ENCODE results near the gene DEDD2. TPM values are rescaled to one million over a fixed set of nuclear protein-coding genes. Genes with fewer than 3 reads are reported as not detected.

DEDD2 gene
- total and polyA plus RNA-seq, 10 of the 15 experiments (the other 5 are each of a cell fraction or from before 2014, with no cell fraction given) = 2.5 to 24.7 (median 17.6) TPM

DNA sequence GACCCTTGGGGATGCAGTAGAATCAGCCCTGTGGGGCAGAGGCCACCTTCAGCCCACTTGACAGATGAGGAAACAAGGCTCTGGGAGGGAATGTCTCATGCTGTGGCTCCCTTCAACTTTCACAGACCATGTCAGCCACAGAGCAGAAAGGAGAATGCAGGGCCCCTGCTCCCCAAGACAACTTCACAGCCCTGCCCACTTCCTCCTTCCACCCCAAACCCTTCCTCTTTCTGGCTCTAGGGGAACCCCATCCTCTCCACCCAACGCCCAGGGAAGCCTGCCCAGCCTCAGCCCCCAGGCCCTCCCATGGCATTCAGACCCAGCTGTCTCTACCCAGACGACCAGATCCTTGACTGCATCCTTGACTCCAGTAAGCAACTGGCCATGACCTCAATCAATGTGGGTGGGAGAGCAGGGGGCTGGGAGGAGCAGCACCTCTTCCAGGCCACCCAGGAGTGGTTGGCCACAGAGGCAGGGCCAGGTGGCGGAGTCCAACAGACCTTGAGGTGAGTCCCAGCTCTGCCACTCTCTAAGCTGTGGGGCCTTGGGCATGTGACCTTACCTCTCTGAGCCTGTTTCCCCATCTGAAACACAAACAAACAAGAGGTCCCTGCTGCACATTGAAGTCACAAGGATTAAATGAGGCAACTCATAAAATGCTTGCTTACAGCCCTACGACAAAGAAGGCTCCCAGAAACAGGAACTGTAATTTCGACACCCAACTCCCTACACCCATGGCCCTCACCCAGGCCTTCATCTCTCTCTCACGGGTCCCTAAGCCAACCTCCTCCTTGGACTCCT is 15.8 kb downstream of the DEDD2 start (continued):
- TF ChIP-seq, protein P1, sequence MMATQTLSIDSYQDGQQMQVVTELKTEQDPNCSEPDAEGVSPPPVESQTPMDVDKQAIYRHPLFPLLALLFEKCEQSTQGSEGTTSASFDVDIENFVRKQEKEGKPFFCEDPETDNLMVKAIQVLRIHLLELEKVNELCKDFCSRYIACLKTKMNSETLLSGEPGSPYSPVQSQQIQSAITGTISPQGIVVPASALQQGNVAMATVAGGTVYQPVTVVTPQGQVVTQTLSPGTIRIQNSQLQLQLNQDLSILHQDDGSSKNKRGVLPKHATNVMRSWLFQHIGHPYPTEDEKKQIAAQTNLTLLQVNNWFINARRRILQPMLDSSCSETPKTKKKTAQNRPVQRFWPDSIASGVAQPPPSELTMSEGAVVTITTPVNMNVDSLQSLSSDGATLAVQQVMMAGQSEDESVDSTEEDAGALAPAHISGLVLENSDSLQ (IDR thresholded peaks at IDR 0.05) = peak; percentile 26; the same call in 1 of the 2 replicates
- TF ChIP-seq FOS (IDR thresholded peaks at IDR 0.05; ENCODE audit: borderline replicate concordance, extremely low read depth, insufficient read length) (no peak), POLR2AphosphoS2 (IDR thresholded peaks at IDR 0.05; ENCODE audit: low read depth, low read length) (no peak), JUND (IDR thresholded peaks at IDR 0.05; ENCODE audit: low read depth, low read length) (no peak), DPF2 (IDR thresholded peaks at IDR 0.05) (peak; percentile 82), STAT3 (IDR thresholded peaks at IDR 0.05; ENCODE audit: low read depth, low read length) (no peak), MTA2 (IDR thresholded peaks at IDR 0.05; ENCODE audit: low read depth) (peak; percentile 61; the same call in 1 of the 2 replicates), EED (IDR thresholded peaks at IDR 0.05; ENCODE audit: low read depth) (peak; percentile 85), NRF1 (conservative IDR thresholded peaks at IDR 0.05; ENCODE audit: low read depth, low read length) (no peak)

DNA sequence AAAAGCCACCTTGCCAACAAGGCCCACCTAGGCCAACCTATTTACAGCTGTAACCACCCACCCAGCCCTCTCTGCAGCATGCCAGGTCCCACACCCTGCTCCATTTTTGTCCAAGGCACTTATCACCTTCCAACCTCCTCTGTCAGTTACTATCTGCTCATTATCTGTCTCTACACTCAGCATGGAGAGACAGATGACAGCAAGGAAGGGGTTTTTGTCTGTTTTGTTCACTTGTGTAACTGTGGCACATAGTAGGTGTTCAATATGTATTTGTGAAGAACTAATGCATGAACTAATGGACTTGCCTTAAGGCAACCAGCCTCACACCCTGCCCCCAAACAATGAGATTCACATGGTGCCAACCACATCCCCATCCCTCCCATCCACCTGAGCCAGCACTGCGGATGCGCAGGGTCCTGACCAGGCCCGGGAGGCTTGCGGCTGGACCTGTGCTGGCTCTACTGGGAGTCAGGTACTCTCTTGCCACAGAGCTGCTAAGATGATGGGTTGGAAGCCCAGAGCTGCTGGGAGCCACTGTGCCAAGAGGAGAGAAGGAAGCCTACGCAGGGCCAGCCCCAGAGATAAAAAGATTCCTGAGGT is 17.3 kb downstream of the DEDD2 start:
- POLR2A ChIA-PET = interaction anchor here (1.0 to 3.4 kb wide), 7 partner anchors 10 to 81 kb away, joined by 3 to 22 read pairs (median 5); partner anchors contain the start of genes DEDD2 and GSK3A
- CTCF ChIA-PET = interaction anchor here (0.5 to 3.0 kb wide), 12 partner anchors 9 to 1855 kb away, joined by 3 to 11 read pairs (median 4); partner anchors contain the start of genes DEDD2, GSK3A, POU2F2 and ZNF526
- in situ Hi-C loops (cut with MboI) = no loop called here
- no peaks in the 10 kb centered on the region; the same call in 2 of the 3 replicates for H3K9me3 ChIP-seq (replicated peaks; ENCODE audit: control insufficient read depth, insufficient read depth, low read length)
- H3K4me3 ChIP-seq = peak overlapping the region; percentile 41; the same call in 1 of the 2 replicates
- peaks cover 59% of the 10 kb centered on the region for H3K4me1 ChIP-seq (ENCODE audit: control insufficient read depth, insufficient read depth, low read length)
- no TSS peak for BruUV-seq (replicated peaks)
- H3K9ac ChIP-seq (ENCODE audit: control insufficient read depth, insufficient read depth, low read length) = no peak overlapping the region; the same call in 1 of the 2 replicates
- ATAC-seq = no peak
- no peak for FAIRE-seq
- SMC1A ChIA-PET (ENCODE audit: uncharacterized antibody, unreplicated experiment) = interaction anchor here (0.8 to 6.0 kb wide), 7 partner anchors 20 to 124 kb away, joined by 3 to 23 read pairs (median 5); partner anchors contain the start of genes GSK3A, ZNF526 and ZNF574
- H3K27ac ChIP-seq (ENCODE audit: control insufficient read depth, insufficient read depth) = peak overlapping the region; percentile 95
- peaks cover 9% of the 10 kb centered on the region for H3K79me2 ChIP-seq (ENCODE audit: control insufficient read depth, insufficient read depth, low read length)
- no peaks in the 10 kb centered on the region for H3K27me3 ChIP-seq (replicated peaks in 1 of 2; ENCODE audit: control insufficient read depth in 2 of 2, insufficient read depth in 2 of 2, low read length in 1 of 2)
- H4K20me1 ChIP-seq (ENCODE audit: control insufficient read depth, insufficient read depth) = no peaks in the 10 kb centered on the region
- no peak for DNase-seq (ENCODE audit: low read depth, low spot score)
- peaks cover 12 to 33% of the 10 kb centered on the region in 2 experiments for H3K36me3 ChIP-seq (ENCODE audit: control insufficient read depth in 2 of 2, insufficient read depth in 2 of 2, low read length in 1 of 2)
- H2AFZ ChIP-seq (ENCODE audit: control insufficient read depth, low read depth, low read length) = no peak overlapping the region; the same call in 1 of the 2 replicates
- 100% methylated on average over 5 of the region's 5 CpGs for WGBS (ENCODE audit: insufficient coverage, insufficient replicate concordance, low lambda C conversion rate, missing lambda C conversion rate)
- peak; percentile 9; the same call in 1 of the 2 replicates for TF ChIP-seq NBN (IDR thresholded peaks at IDR 0.05)
- TF ChIP-seq, protein P2, sequence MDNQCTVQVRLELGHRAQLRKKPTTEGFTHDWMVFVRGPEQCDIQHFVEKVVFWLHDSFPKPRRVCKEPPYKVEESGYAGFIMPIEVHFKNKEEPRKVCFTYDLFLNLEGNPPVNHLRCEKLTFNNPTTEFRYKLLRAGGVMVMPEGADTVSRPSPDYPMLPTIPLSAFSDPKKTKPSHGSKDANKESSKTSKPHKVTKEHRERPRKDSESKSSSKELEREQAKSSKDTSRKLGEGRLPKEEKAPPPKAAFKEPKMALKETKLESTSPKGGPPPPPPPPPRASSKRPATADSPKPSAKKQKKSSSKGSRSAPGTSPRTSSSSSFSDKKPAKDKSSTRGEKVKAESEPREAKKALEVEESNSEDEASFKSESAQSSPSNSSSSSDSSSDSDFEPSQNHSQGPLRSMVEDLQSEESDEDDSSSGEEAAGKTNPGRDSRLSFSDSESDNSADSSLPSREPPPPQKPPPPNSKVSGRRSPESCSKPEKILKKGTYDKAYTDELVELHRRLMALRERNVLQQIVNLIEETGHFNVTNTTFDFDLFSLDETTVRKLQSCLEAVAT (IDR thresholded peaks at IDR 0.05) = 0 out of 2 replicates have a peak, but pooled peaks have one; percentile 4
- no peak for TF ChIP-seq SUZ12 (IDR thresholded peaks at IDR 0.05; ENCODE audit: unreplicated experiment)
- TF ChIP-seq, protein P3, sequence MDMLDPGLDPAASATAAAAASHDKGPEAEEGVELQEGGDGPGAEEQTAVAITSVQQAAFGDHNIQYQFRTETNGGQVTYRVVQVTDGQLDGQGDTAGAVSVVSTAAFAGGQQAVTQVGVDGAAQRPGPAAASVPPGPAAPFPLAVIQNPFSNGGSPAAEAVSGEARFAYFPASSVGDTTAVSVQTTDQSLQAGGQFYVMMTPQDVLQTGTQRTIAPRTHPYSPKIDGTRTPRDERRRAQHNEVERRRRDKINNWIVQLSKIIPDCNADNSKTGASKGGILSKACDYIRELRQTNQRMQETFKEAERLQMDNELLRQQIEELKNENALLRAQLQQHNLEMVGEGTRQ (IDR thresholded peaks at IDR 0.05; ENCODE audit: borderline replicate concordance, low read depth, low read length) = no peak
- 0 out of 2 replicates have a peak, but pooled peaks have one; percentile 6 for TF ChIP-seq SMC3 (IDR thresholded peaks at IDR 0.05; ENCODE audit: borderline replicate concordance, low read length)
- peak overlapping the region; percentile 90 for H3K4me2 ChIP-seq (ENCODE audit: control insufficient read depth, insufficient read depth)
- intact Hi-C loops (cut with micrococcal nuclease; ENCODE audit: unreplicated experiment) = loop anchor here (2.0 kb wide), 1 partner anchor 17 kb away; the partner anchor contains the start of gene DEDD2
- RAD21 ChIA-PET (ENCODE audit: unreplicated experiment) = interaction anchor here (1.1 to 4.6 kb wide), 6 partner anchors 16 to 77 kb away, joined by 3 to 20 read pairs (median 6); partner anchors contain the start of genes GSK3A, POU2F2 and ZNF526

Data from GM12878 (cell line).